Epithelial cell of esophagus (primary cell): Measurements from ENCODE around the gene BPIFB2.

ENCODE experiments used
- DNase-seq: peaks from one replicate; pipeline ENCODE4 v3.0.0; 2010; ENCODE audit warnings: low read depth
- H3K4me3 ChIP-seq: 2 replicates; pipeline ENCODE4 v1.5.1; 2011; ENCODE audit warnings: mild to moderate bottlenecking, low read length, control low read depth
- TF ChIP-seq, protein P1 (sequence below): IDR thresholded peaks from 2 replicates; pipeline ENCODE4 v1.5.1; 2011; ENCODE audit warnings: low read depth, mild to moderate bottlenecking, low read length, control low read depth, inconsistent platforms; ENCODE audit not compliant: insufficient read depth; ENCODE audit errors: missing control alignments

Gene BPIFB2

DNA sequence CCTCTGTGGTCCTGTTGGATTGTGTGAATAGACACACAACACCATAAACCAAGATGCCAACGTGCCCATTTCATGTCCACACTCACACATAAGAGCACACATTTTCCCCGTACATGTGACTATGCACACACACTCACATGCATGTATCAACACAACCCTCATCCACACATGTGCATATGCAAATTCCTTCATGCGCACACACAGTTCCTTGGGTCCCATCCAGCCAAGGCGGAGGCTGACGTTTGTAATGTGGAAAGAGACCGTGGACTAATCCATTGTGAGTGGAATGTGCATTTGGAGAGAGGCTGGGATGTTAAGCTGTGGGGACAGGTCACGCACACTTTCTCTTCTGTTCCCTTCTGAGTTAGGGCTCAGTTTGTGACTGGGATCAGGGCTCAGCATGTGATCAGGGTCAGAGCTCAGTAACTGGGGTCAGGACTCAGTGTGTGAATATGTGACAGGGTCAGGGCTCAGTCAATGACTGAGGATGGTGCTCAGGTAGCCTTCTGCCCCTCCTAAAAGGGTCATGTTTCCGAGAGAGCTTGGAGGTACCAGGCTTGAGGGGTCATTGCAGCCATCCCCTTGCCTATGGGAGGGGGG is 628 bp upstream of the BPIFB2 start:
- TF ChIP-seq, protein P1, sequence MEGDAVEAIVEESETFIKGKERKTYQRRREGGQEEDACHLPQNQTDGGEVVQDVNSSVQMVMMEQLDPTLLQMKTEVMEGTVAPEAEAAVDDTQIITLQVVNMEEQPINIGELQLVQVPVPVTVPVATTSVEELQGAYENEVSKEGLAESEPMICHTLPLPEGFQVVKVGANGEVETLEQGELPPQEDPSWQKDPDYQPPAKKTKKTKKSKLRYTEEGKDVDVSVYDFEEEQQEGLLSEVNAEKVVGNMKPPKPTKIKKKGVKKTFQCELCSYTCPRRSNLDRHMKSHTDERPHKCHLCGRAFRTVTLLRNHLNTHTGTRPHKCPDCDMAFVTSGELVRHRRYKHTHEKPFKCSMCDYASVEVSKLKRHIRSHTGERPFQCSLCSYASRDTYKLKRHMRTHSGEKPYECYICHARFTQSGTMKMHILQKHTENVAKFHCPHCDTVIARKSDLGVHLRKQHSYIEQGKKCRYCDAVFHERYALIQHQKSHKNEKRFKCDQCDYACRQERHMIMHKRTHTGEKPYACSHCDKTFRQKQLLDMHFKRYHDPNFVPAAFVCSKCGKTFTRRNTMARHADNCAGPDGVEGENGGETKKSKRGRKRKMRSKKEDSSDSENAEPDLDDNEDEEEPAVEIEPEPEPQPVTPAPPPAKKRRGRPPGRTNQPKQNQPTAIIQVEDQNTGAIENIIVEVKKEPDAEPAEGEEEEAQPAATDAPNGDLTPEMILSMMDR, result no peak
- no peak overlapping the region for H3K4me3 ChIP-seq
- no peak for DNase-seq

DNA sequence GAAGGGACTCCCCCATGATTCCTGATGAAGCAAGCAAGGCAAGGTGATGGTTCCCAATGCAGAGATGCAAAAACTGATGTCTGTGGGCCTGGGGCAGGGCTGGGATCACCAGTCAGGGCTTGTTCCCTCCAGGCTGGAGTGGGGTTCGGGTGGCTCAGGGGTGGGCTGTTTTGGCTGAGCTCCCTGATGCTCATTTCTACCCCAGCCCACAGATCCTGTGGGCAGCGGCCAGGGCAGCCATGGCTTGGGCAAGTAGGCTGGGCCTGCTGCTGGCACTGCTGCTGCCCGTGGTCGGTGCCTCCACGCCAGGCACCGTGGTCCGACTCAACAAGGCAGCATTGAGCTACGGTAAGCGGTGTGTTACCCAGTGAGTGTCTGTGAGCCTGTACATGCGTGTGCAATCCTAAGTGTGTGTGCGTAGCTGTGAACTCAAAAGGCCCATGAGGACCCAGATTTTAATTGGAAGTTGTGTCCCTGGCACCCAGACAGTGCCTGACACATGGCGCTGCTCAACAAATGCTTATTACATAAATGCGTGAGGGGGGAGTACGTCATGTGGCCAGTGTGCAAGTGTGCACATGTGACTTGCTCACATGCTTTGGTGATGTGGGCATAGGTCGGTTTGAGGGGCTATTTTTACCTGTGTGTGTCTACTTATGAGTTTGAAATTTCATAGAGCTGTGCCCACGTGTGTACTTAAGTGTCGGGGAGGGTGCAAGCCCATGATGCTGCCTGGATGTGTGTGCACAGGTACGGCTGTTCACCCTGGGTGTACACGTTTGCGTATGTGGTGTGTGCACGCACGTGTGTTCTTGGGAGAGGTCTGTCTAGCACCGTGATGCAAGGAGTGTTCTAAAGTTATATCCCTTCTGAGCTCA is 1.1 kb downstream of the BPIFB2 start:
- H3K4me3 ChIP-seq, result no peak overlapping the region
- TF ChIP-seq, protein P1, result no peak
- no peak for DNase-seq

DNA sequence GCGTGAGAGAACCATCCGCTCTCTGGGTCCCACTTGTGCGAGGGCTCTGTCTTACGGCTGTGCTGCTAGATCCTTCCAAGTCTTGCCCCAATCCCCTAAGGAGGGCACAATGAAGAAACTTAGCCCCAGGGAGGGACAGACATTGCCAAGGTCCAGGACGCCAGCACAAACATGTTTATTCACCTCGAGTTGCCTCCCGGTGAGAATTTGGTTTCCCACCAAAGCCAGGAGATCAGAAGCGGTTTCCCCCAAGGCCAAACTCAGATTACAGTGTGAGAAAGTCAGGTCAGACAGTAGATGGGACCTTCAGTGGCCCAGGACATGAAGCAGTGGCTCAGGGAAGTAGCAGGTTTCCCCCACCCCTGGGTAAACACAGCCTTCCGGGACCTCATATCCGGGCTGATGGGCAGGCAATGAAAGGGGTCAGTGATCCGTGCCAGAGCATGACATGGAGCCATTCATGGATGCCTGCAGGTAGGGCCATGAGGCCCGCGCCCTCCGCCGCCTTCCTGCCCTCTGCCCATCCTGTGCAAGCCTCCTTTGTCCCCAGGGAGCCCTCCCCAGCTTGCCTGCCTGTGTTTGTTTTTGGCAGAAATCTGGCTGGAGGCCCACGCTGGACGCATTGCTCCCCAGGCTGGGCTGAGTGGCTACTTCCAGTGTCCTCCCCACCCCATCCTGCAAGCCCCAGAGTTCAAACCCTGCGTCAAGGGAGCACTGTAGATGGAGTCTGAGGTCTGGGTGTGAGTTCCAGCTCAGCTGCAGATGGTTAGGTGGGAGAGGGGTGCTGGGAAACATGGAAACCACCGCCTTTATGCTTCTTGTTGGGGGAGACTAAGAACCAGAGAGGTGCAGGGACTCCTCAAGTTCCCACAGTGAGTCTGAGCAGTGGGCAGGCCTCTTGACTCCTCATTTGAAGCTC is 2.0 kb downstream of the BPIFB2 start:
- DNase-seq, result no peak
- TF ChIP-seq, protein P1, result no peak
- no peak overlapping the region for H3K4me3 ChIP-seq

DNA sequence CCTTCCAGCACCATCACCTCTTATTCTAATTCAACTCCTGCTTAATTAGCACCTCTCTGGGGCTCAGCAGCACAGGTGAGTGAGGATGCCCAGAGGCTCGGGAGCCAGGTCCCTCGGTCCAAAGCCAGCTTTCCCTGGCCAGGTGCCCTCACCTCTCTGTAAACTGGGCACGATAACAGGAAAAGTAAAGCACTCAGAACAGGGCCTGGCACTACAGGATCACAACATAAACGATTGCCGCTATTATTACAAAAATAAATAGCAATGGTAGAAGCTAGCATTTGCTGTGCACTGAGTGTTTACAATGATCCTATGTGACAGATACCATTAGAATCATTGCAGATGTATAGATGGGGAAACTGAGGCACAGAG is 2.6 kb downstream of the BPIFB2 start:
- H3K4me3 ChIP-seq, result no peak overlapping the region
- DNase-seq, result no peak
- TF ChIP-seq, protein P1, result no peak

DNA sequence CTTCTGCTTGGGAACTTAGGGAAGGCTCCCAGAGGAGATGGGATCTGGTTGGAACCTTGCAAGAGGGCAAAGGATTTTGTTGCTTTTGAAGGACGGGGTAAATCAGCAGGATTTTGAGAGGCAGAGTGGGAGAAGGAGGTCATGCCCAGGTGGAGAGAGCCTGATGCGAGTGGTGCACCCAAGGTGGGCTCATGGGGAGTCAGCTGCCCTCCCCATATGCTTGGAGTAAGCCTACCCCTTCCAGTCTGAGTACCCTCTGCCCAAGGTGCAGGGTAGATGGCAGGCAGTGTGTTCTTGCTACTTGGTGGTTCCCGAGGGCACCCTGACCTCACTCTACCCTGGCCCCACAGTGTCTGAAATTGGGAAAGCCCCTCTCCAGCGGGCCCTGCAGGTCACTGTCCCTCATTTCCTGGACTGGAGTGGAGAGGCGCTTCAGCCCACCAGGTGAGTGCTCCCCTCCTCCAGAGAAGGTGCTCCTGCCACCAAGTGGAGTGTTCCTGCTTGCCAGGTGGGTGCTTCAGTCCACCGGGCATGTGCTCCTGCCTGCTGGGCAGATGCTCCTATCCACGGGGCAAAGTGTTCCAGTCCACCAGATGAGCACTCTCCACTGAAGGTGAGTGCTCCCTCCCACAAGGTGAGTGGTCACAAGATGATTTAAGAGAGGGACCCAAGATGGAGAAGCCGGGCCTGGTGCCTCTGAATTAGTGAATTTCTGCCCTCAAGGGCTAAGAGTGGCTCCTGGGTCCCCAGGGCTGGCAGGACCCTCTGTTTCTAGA is 3.4 kb downstream of the BPIFB2 start:
- no peak for DNase-seq
- TF ChIP-seq, protein P1, result no peak
- H3K4me3 ChIP-seq, result no peak overlapping the region
